HepG2 (cell line): Measurements from ENCODE around the gene ACSS3. TPM values are rescaled to one million over a fixed set of nuclear protein-coding genes. Genes with fewer than 3 reads are reported as not detected.

Experiments used
- DR1 ChIP-seq: sonication (generic); formaldehyde crosslinking; IDR thresholded peaks from 2 replicates; pipeline ENCODE4 v1.8.0; 2021; ENCODE audit warnings: mild to moderate bottlenecking, missing genetic modification reagents, inconsistent platforms
- HNRNPLL ChIP-seq: fragments of 200-400 bp; formaldehyde crosslinking; IDR thresholded peaks from 2 replicates; pipeline ENCODE4 v1.6.1; 2017; ENCODE audit warnings: mild to moderate bottlenecking, low read depth, low read length; ENCODE audit not compliant: poor library complexity, severe bottlenecking
- IRF1 ChIP-seq: sonication (generic); formaldehyde crosslinking; IDR thresholded peaks from 2 replicates; pipeline ENCODE4 v1.4.0; 2020; ENCODE audit warnings: low read depth, mild to moderate bottlenecking, missing genetic modification reagents
- MEIS1 ChIP-seq: sonication (generic); formaldehyde crosslinking; IDR thresholded peaks from 2 replicates; pipeline ENCODE4 v1.9.0; 2021; ENCODE audit warnings: mild to moderate bottlenecking, missing genetic modification reagents, moderate library complexity, borderline replicate concordance
- ZNF275 ChIP-seq: sonication (generic); formaldehyde crosslinking; IDR thresholded peaks from 2 replicates; pipeline ENCODE4 v1.8.0; 2022; ENCODE audit warnings: missing genetic modification reagents, mild to moderate bottlenecking, inconsistent platforms, borderline replicate concordance
- ZNF292 ChIP-seq: sonication (generic); formaldehyde crosslinking; IDR thresholded peaks from 2 replicates; pipeline ENCODE4 v1.8.1; 2022; ENCODE audit warnings: mild to moderate bottlenecking, low read depth, missing genetic modification reagents, borderline replicate concordance
- ZNF414 ChIP-seq: sonication (generic); formaldehyde crosslinking; IDR thresholded peaks from 2 replicates; pipeline ENCODE4 v1.5.0; 2020; ENCODE audit warnings: missing genetic modification reagents
- ZNF451 ChIP-seq: sonication (generic); formaldehyde crosslinking; IDR thresholded peaks from 2 replicates; pipeline ENCODE4 v1.5.0; 2020; ENCODE audit warnings: mild to moderate bottlenecking, missing genetic modification reagents
- ZNF687 ChIP-seq: sonication (generic); formaldehyde crosslinking; IDR thresholded peaks from 2 replicates; pipeline ENCODE4 v1.5.1; 2020; ENCODE audit warnings: mild to moderate bottlenecking, missing genetic modification reagents, moderate library complexity
- polyA plus RNA-seq, 8 experiments: library from polyadenylated mRNA; depleted of rRNA in 3 of 8; stranded (reverse) in 7 of 8; unstranded in 1 of 8; fragments of >200 nt; fragmentation: Illumina TruSeq in 4 of 8; extraction: Trizol in 4 of 8; gene quantifications; 2 replicates each; pipeline versions ENCODE4 v1.2.1 to v1.2.3, GENCODE V29; 2011 to 2016; ENCODE audit warnings: low read depth in 4 of 8, missing spikeins in 1 of 8, mixed read lengths in 1 of 8; ENCODE audit not compliant: insufficient read depth in 1 of 8
- total RNA-seq, 5 experiments: library from RNA; depleted of rRNA; stranded (reverse); fragments of >200 nt; fragmentation: Illumina TruSeq; extraction: Trizol; gene quantifications; 2 replicates each; pipeline ENCODE4 v1.2.3, GENCODE V29; 2016; ENCODE audit warnings: low read depth in 1 of 5
- TF ChIP-seq, protein P1 (sequence below), 2 experiments: fragments of 450-650 bp in 1 of 2; sonication (generic) in 1 of 2; formaldehyde crosslinking in 1 of 2; IDR thresholded peaks; 2 replicates each; pipeline versions ENCODE4 v1.6.1 to v1.8.0; 2016 to 2022; ENCODE audit warnings: antibody characterized with exemption in 1 of 2, mild to moderate bottlenecking in 1 of 2, missing genetic modification reagents in 1 of 2

The ACSS3 gene
- total and polyA plus RNA-seq, 2 of the 13 experiments (the other 11 are each of a cell fraction or from before 2014, with no cell fraction given) = 79.5 to 86.3 TPM

DNA sequence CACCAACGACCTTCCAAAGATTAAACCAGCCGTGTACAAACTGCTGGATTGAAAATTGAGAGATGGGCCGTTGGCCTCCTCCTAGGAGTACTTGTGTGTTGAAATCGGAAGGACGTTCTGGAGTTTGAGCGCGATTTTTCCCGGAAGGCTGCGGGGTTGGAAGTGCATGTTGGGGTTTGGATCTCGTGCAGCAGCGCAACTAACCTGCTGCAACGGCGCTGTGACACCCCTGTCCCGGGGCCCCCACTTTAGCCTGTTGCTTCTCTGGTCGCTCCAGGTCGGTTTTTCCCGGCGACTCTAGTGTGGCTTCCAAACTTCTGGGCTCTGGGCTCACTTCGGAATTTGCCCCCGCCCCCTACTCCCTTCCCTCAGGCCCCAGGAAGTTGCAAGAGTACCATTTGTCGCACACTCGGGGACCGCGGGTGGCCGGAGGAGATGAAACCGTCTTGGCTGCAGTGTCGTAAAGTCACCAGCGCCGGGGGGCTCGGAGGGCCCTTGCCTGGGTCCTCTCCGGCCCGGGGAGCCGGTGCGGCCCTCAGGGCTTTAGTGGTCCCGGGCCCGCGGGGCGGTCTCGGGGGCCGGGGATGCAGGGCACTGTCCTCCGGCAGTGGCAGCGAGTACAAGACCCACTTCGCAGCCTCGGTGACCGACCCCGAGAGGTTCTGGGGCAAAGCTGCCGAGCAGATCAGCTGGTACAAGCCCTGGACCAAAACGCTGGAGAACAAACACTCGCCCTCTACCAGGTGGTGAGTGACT lies at the start of gene ACSS3 (continued):
- TF ChIP-seq ZNF687 (peak; percentile 87), ZNF451 (CRISPR knock-in tag) (peak; percentile 42; the same call in 1 of the 2 replicates), MEIS1 (CRISPR knock-in tag) (0 out of 2 replicates have a peak, but pooled peaks have one; percentile 56), ZNF292 (CRISPR knock-in tag) (no peak), IRF1 (CRISPR knock-in tag) (no peak), HNRNPLL (peak; percentile 62), ZNF275 (CRISPR knock-in tag) (0 out of 2 replicates have a peak, but pooled peaks have one; percentile 59), DR1 (CRISPR knock-in tag) (0 out of 2 replicates have a peak, but pooled peaks have one; percentile 1), ZNF414 (CRISPR knock-in tag) (peak; percentile 81)
- TF ChIP-seq, protein P1, sequence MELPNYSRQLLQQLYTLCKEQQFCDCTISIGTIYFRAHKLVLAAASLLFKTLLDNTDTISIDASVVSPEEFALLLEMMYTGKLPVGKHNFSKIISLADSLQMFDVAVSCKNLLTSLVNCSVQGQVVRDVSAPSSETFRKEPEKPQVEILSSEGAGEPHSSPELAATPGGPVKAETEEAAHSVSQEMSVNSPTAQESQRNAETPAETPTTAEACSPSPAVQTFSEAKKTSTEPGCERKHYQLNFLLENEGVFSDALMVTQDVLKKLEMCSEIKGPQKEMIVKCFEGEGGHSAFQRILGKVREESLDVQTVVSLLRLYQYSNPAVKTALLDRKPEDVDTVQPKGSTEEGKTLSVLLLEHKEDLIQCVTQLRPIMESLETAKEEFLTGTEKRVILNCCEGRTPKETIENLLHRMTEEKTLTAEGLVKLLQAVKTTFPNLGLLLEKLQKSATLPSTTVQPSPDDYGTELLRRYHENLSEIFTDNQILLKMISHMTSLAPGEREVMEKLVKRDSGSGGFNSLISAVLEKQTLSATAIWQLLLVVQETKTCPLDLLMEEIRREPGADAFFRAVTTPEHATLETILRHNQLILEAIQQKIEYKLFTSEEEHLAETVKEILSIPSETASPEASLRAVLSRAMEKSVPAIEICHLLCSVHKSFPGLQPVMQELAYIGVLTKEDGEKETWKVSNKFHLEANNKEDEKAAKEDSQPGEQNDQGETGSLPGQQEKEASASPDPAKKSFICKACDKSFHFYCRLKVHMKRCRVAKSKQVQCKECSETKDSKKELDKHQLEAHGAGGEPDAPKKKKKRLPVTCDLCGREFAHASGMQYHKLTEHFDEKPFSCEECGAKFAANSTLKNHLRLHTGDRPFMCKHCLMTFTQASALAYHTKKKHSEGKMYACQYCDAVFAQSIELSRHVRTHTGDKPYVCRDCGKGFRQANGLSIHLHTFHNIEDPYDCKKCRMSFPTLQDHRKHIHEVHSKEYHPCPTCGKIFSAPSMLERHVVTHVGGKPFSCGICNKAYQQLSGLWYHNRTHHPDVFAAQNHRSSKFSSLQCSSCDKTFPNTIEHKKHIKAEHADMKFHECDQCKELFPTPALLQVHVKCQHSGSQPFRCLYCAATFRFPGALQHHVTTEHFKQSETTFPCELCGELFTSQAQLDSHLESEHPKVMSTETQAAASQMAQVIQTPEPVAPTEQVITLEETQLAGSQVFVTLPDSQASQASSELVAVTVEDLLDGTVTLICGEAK (IDR thresholded peaks at IDR 0.05) = no peak
- TF ChIP-seq, protein P1 (CRISPR knock-in tag; IDR thresholded peaks at IDR 0.05) = peak; percentile 32; the same call in 1 of the 2 replicates
